Measurements from ENCODE around the gene CNGA2. TPM values are rescaled to one million over a fixed set of nuclear protein-coding genes. Genes with fewer than 3 reads are reported as not detected.

The CNGA2 gene
- not detected in 2 replicates for total RNA-seq

GRCh38 chrX:151734446-151734845 lies at the start of gene CNGA2:
Gene CNGA2, plus strand, starts transcription at chrX:151734746. Its CDS starts 3,738 bp downstream, at chrX:151738484.

GRCh38 chrX:151694661-151695582 lies 39.6 kb upstream of the CNGA2 start, which contains the start of gene PRRG3:
Gene PRRG3, plus strand, starts transcription at chrX:151695458. Its CDS starts 3,357 bp downstream, at chrX:151698815.

GRCh38 chrX:151715752-151716151 lies 18.8 kb upstream of the CNGA2 start, which contains the start of gene FATE1:
Gene FATE1, plus strand, starts transcription at chrX:151716035. Its CDS starts 85 bp downstream, at chrX:151716120.

Other genes with a start within 250 kb of the CNGA2 start
- gene PASD1, start 171.1 kb upstream of the CNGA2 start, total RNA-seq = not detected in 2 replicates
- gene PRRG3, start 39.3 kb upstream of the CNGA2 start, total RNA-seq = not detected in 2 replicates
- not detected in 2 replicates for gene FATE1, start 18.7 kb upstream of the CNGA2 start, total RNA-seq
- gene MAGEA4, start 178.1 kb downstream of the CNGA2 start, total RNA-seq = not detected in 2 replicates
- gene GABRE, start 239.9 kb downstream of the CNGA2 start, total RNA-seq = 5.2 and 28.0 TPM in 2 replicates

All from cardiac atrium fibroblast (primary cell).